PFSK-1 (cell line): ENCODE data around the gene KCNJ16.

ENCODE experiments used
- FOXP2 ChIP-seq: optimal IDR thresholded peaks from 2 replicates; pipeline ENCODE3; 2011; ENCODE audit warnings: borderline replicate concordance, control low read depth, inconsistent platforms; ENCODE audit not compliant: insufficient read depth; ENCODE audit errors: extremely low read length, extremely low read depth
- POLR2AphosphoS5 ChIP-seq: IDR thresholded peaks from 2 replicates; pipeline ENCODE4 v1.6.1; 2012; ENCODE audit warnings: low read depth, mild to moderate bottlenecking, control low read depth, low read length, moderate library complexity
- SIN3A ChIP-seq: IDR thresholded peaks from 2 replicates; pipeline ENCODE4 v1.6.1; 2012; ENCODE audit warnings: mild to moderate bottlenecking, low read length, moderate library complexity, borderline replicate concordance; ENCODE audit not compliant: insufficient read depth
- TAF1 ChIP-seq: IDR thresholded peaks from 2 replicates; pipeline ENCODE4 v1.6.1; 2012; ENCODE audit warnings: low read length, control low read depth, borderline replicate concordance; ENCODE audit not compliant: insufficient read depth
- TF ChIP-seq, protein P1 (sequence below), 2 experiments: IDR thresholded peaks; 2 replicates each; pipeline versions ENCODE4 v1.6.1 to v1.8.0; 2011 to 2012; ENCODE audit warnings: low read depth in 2 of 2, low read length in 2 of 2, control low read depth in 1 of 2, inconsistent platforms in 1 of 2, mild to moderate bottlenecking in 1 of 2, moderate library complexity in 1 of 2; ENCODE audit not compliant: insufficient read depth in 1 of 2

Gene KCNJ16

DNA sequence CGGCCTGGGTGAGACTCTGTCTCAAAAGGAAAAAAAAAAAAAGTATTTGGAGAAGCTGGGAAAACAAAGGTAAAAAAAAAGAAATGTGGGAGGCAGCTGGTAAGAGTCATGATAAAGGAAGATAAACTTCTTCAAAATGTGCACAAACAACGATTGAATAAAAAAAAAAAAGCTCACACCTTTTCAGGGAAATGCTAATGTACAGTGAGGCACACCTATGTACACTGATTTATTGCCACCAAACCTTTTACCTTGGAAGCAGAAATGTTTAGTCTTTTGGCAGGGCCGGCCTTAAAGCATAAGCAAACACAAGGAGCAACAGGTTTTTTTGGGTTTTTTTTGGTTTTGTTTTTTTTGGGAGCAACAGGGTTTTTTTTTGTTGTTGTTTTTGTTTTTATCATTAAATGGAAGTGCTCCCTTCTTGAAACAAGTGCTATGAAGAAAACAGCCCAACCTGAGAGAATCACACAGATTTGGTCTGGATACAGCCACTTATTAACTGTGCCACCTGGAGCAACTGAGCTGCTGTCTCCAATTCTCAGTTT lies 64.5 kb downstream of the KCNJ16 start:
- no peak for TF ChIP-seq TAF1
- TF ChIP-seq POLR2AphosphoS5, result no peak
- TF ChIP-seq, protein P1, sequence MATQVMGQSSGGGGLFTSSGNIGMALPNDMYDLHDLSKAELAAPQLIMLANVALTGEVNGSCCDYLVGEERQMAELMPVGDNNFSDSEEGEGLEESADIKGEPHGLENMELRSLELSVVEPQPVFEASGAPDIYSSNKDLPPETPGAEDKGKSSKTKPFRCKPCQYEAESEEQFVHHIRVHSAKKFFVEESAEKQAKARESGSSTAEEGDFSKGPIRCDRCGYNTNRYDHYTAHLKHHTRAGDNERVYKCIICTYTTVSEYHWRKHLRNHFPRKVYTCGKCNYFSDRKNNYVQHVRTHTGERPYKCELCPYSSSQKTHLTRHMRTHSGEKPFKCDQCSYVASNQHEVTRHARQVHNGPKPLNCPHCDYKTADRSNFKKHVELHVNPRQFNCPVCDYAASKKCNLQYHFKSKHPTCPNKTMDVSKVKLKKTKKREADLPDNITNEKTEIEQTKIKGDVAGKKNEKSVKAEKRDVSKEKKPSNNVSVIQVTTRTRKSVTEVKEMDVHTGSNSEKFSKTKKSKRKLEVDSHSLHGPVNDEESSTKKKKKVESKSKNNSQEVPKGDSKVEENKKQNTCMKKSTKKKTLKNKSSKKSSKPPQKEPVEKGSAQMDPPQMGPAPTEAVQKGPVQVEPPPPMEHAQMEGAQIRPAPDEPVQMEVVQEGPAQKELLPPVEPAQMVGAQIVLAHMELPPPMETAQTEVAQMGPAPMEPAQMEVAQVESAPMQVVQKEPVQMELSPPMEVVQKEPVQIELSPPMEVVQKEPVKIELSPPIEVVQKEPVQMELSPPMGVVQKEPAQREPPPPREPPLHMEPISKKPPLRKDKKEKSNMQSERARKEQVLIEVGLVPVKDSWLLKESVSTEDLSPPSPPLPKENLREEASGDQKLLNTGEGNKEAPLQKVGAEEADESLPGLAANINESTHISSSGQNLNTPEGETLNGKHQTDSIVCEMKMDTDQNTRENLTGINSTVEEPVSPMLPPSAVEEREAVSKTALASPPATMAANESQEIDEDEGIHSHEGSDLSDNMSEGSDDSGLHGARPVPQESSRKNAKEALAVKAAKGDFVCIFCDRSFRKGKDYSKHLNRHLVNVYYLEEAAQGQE (IDR thresholded peaks at IDR 0.05; ENCODE audit: insufficient read depth in 1 of 2, low read depth in 2 of 2, low read length in 2 of 2), result no peak
- no peak for TF ChIP-seq FOXP2
- TF ChIP-seq SIN3A, result no peak

DNA sequence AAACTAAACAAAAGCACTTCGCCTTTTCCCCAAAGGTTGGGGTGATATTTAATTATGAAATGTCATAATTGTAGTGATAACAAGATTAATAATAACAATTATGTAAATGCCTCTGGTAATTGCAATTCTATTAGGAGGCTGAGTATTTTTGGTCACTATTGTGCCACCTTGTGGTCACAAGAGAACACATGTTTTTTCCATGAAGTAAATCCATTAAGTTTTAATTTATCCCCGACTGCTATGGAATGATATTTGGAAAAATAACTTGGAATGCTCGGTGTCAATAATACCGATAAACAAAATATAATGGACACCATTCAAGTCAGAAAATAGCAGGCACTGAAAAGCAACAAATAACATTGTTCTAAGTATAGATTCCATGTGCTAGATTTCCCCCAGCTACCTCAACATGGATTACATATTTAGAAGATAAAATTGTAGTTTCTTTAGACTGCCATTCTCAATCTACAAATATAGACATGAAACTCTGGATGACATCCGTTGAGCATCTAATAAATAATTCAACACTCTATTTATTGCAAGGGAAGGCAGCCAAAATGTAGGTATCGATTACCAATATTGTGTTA lies 69.3 kb downstream of the KCNJ16 start:
- TF ChIP-seq FOXP2 (no peak), TAF1 (no peak)

DNA sequence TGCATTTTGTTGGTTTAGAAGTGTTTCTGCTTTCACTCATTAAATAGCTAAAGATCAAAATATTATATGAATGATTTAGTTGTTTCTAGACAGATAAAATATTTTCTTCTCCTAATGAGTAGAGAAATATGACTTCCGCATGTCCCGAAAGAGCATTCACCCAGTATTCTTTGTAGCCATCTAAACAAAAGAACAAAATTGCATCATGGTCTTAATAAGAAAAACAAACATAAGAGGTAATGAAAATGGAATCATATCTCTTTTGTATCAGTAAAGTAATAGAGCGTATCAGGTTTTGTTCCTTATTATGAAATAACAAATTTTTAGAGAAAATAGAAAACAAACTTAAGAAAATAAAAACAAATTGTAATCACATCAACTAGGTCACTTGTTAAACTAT lies 78.2 kb downstream of the KCNJ16 start:
- TF ChIP-seq TAF1 (no peak), POLR2AphosphoS5 (no peak), FOXP2 (no peak), SIN3A (no peak)
- TF ChIP-seq, protein P1 (IDR thresholded peaks at IDR 0.05; ENCODE audit: insufficient read depth in 1 of 2, low read depth in 2 of 2, low read length in 2 of 2), result no peak

DNA sequence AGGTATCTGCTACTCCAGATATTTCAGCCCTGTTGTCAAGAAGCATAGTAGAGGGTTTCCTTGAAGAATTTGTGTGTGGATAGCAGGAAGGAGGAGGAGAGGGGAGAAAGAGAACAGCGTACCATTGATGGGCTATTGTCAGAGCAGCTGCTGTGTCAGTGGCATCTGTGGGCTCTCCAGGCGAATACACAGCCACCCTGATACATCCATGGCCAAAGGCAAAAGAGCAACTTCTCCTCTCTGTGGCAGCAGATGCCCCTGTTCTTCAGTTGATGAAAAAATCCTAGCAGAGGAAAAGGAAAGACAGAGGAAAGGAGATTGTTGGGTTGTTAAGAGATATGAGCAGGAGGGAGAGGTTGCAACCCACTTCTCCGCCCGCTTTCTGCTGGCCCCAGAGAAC lies 82.1 kb downstream of the KCNJ16 start:
- TF ChIP-seq TAF1 (no peak), POLR2AphosphoS5 (no peak), SIN3A (no peak), FOXP2 (no peak)
- TF ChIP-seq, protein P1 (IDR thresholded peaks at IDR 0.05; ENCODE audit: insufficient read depth in 1 of 2, low read depth in 2 of 2, low read length in 2 of 2), result no peak

GRCh38 chr17:70158180-70158579 lies 83.2 kb downstream of the KCNJ16 start:
- TF ChIP-seq POLR2AphosphoS5 (no peak), TAF1 (no peak), FOXP2 (no peak), SIN3A (no peak)
- TF ChIP-seq, protein P1 (IDR thresholded peaks at IDR 0.05; ENCODE audit: insufficient read depth in 1 of 2, low read depth in 2 of 2, low read length in 2 of 2), result no peak
